CD4-positive, alpha-beta memory T cell (primary cell): ENCODE results near the gene PPARA. TPM values are rescaled to one million over a fixed set of nuclear protein-coding genes. Genes with fewer than 3 reads are reported as not detected.
"Not testable (repeated sequence)": the region's sequence is repeated elsewhere in the genome, so short reads cannot be mapped to it uniquely, and the experiment has no call there.

ENCODE experiments used
- CTCF ChIA-PET: fragments of 350-600 bp; sonication (Branson Sonifier 250); formaldehyde crosslinking; loops from one replicate; lab custom pipeline; 2021; ENCODE audit warnings: inconsistent platforms; ENCODE audit not compliant: partially characterized antibody; lab: Charles Lee
- POLR2A ChIA-PET: fragments of 350-600 bp; sonication (Branson Sonifier 250); formaldehyde crosslinking; loops from one replicate; lab custom pipeline; 2021; ENCODE audit not compliant: partially characterized antibody; lab: Charles Lee
- DNase-seq, 5 donors: peaks; one replicate each; pipeline versions ENCODE4 v3.0.0 to v3.0.0-alpha.2; 2020 to 2022; ENCODE audit warnings: mixed read lengths in 1 of 5
- H3K27ac ChIP-seq: one replicate; pipeline ENCODE4 v1.7.0; 2013; ENCODE audit warnings: low read depth, low read length
- H3K27me3 ChIP-seq: 2 replicates; pipeline ENCODE4 v1.7.0; 2013; ENCODE audit warnings: mild to moderate bottlenecking, low read length, moderate library complexity; ENCODE audit not compliant: insufficient read depth
- H3K36me3 ChIP-seq: 2 replicates; pipeline ENCODE4 v1.7.0; 2013; ENCODE audit warnings: mild to moderate bottlenecking, low read length, moderate library complexity; ENCODE audit not compliant: insufficient read depth
- H3K4me1 ChIP-seq: 2 replicates; pipeline ENCODE4 v1.7.0; 2013; ENCODE audit warnings: mild to moderate bottlenecking, low read length, moderate library complexity; ENCODE audit not compliant: insufficient read depth
- H3K4me3 ChIP-seq, 2 donors: one replicate each; pipeline ENCODE4 v1.7.0; 2013; ENCODE audit warnings: low read length in 2 of 2, mild to moderate bottlenecking in 1 of 2
- H3K9me3 ChIP-seq, 2 donors: one replicate each; pipeline ENCODE4 v1.7.0; 2013; ENCODE audit warnings: low read length in 2 of 2, control low read depth in 1 of 2; ENCODE audit not compliant: control insufficient read depth in 1 of 2
- H3K27ac Mint-ChIP-seq, 7 donors: one replicate each; pipeline ENCODE4 v1.8.0; 2020 to 2021; ENCODE audit warnings: mixed read lengths in 7 of 7, mild to moderate bottlenecking in 6 of 7, inconsistent platforms in 3 of 7, moderate library complexity in 3 of 7
- H3K27me3 Mint-ChIP-seq, 2 donors: one replicate each; pipeline ENCODE4 v1.8.0; 2020 to 2021; ENCODE audit warnings: mixed read lengths in 2 of 2
- H3K36me3 Mint-ChIP-seq, 2 donors: one replicate each; pipeline ENCODE4 v1.8.0; 2020 to 2021; ENCODE audit warnings: mixed read lengths in 2 of 2, inconsistent platforms in 1 of 2, mild to moderate bottlenecking in 1 of 2
- H3K4me1 Mint-ChIP-seq, 4 donors: one replicate each; pipeline ENCODE4 v1.8.0; 2020 to 2021; ENCODE audit warnings: mixed read lengths in 4 of 4, mild to moderate bottlenecking in 1 of 4
- H3K4me3 Mint-ChIP-seq, 8 donors: one replicate each; pipeline ENCODE4 v1.8.0; 2020 to 2021; ENCODE audit warnings: mixed read lengths in 8 of 8, mild to moderate bottlenecking in 7 of 8, moderate library complexity in 6 of 8, inconsistent platforms in 3 of 8
- H3K9me3 Mint-ChIP-seq, 8 donors: one replicate each; pipeline ENCODE4 v1.8.0; 2020 to 2021; ENCODE audit warnings: mixed read lengths in 8 of 8, mild to moderate bottlenecking in 5 of 8, inconsistent platforms in 3 of 8, moderate library complexity in 1 of 8
- intact Hi-C: fragments of 100-400 bp; cut with micrococcal nuclease; formaldehyde crosslinking; loops from one replicate; pipeline ENCODE4 v1.15.1; 2023
- polyA plus RNA-seq, 2 donors: library from polyadenylated mRNA; unstranded; fragments of 300-500 nt; fragmentation: Illumina TruSeq; gene quantifications; one replicate each; pipeline ENCODE4 v1.2.3, GENCODE V29; 2021
- total RNA-seq, 2 experiments: library from RNA; stranded (reverse); gene quantifications; one replicate each; pipeline ENCODE4 v1.2.3, GENCODE V29; 2021

PPARA gene
- total and polyA plus RNA-seq, 4 experiments from 2014 or later = 0.91 to 23.2 (median 13.5) TPM

DNA sequence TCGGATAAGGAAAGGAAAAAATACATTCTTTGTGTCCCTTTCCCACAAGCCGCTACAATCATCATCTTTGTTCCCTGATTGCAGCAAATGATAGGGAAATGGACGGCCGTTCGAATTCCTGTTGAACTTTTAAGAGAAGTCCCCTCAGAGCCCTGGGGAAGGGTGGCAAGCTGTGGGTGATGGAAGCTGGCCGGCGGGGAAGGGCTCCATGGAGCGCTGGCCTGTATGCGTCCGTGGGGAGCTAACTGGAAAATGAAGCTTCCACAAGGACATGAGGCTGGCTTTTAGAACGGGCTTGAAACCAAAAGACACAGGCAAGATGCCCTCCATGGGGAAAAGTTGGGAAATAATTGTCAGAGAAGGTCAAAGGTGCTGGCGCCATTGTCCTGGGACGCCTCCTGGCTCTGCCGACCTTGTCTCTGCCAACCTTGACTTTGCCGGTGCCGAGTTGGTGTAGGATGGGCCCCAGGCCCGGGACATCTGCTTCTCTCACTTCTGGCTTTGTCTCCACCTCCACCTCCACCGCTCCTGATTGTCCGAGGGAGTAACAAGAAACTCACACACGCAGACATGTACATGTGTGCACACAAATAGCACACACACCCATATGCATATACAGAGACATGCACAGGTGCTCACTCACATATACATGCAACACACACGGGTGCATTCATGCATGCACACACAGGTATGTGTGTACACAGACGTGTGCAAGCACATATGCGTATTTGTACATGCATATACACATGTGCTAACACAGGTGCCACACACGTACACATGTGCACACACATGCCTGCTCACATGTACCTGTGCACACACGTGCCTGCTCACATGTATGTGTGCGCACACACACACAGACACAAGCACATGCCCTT lies 14.5 kb upstream of the PPARA start:
- Histone ChIP-seq H3K4me1 (no peaks in the 10 kb centered on the region), H3K27me3 (no peaks in the 10 kb centered on the region), H3K27ac (no peak overlapping the region), H3K4me3 (no peak overlapping the region), H3K9me3 (no peaks in the 10 kb centered on the region), H3K36me3 (no peaks in the 10 kb centered on the region)
- no peaks in the 10 kb centered on the region for H3K4me1 Mint-ChIP-seq
- DNase-seq = no peak
- POLR2A ChIA-PET = no interaction called here
- H3K4me3 Mint-ChIP-seq = no peak overlapping the region
- no peaks in the 10 kb centered on the region for H3K36me3 Mint-ChIP-seq
- no peak overlapping the region for H3K27ac Mint-ChIP-seq
- H3K9me3 Mint-ChIP-seq = no peaks in the 10 kb centered on the region
- no peaks in the 10 kb centered on the region for H3K27me3 Mint-ChIP-seq
- intact Hi-C loops = no loop called here
- CTCF ChIA-PET = no interaction called here

DNA sequence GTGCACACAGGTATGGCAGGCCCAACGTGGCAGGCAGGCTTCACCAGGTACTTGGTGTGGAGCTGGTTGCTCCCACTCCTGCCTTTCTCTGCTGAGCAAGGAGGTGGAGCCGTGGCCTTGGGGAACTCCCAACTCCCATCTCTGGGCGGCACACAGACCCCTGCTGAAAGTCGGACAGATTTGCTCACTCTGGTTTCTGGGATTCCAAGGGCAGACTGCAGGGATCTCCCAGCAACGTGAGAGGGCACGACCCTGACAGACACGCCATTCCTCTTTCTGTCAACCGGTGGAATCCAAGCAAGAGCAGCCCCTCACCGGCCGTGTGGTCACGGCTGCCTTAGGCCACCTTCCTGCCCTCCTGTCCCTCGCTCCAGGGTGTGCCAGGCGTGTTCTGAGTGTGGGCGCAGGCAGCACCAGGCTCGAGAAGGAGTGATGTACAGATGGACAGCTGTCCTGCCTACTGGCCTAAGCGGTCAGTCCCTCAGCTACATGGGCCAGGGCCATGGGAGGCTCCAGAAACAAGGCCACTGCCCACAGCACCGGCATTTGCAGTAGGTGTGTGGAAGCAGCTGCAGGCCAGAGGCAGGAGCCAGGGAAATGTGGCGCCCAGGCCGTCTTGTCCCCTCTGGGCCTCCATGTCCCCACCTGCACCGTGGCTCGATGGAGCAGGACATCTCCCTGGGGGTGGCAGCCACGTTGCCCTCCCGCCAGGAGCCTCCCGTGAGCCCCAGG lies 13.7 kb upstream of the PPARA start:
- no peak for DNase-seq
- Histone ChIP-seq H3K9me3 (no peaks in the 10 kb centered on the region), H3K4me3 (no peak overlapping the region), H3K4me1 (no peaks in the 10 kb centered on the region), H3K36me3 (no peaks in the 10 kb centered on the region), H3K27ac (no peak overlapping the region), H3K27me3 (no peaks in the 10 kb centered on the region)
- no peak overlapping the region for H3K4me3 Mint-ChIP-seq
- H3K36me3 Mint-ChIP-seq = no peaks in the 10 kb centered on the region
- H3K27ac Mint-ChIP-seq = no peak overlapping the region
- no peaks in the 10 kb centered on the region for H3K9me3 Mint-ChIP-seq
- H3K4me1 Mint-ChIP-seq = peaks cover 0 to 1% (median 0%) of the 10 kb centered on the region in 4 donors
- CTCF ChIA-PET = no interaction called here
- H3K27me3 Mint-ChIP-seq = no peaks in the 10 kb centered on the region
- POLR2A ChIA-PET = no interaction called here
- intact Hi-C loops = no loop called here

DNA sequence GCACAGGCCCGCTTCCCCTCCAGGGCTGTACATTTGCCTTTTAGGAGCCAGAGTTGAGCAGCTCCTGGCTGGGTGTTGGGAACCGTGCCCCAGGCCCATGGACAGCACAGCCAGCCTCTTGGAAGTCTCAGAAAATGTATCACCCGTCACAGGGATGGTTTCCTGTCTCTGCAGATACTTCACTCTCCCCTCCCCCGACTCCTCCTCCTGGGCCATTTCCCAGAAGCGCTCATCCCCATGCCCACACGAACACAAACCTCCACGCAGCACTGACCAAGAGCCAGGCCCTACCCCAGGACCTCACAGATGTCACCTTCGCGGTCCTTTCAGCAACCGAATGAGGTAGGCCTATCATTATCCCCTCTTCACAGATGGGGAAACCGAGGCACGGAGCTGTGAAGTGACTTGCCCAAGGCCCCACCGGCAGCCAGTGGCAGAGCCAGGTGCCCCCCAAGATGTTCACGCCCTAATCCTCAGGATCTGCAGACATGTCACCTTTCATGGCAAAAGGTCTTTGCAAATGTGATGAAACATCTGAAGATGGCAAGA lies 13.0 kb upstream of the PPARA start:
- Mint-ChIP-seq H3K36me3 (no peaks in the 10 kb centered on the region), H3K27ac (no peak overlapping the region), H3K27me3 (no peaks in the 10 kb centered on the region), H3K4me3 (no peak overlapping the region), H3K9me3 (no peaks in the 10 kb centered on the region), H3K4me1 (peaks cover 0 to 1% (median 0%) of the 10 kb centered on the region in 4 donors)
- POLR2A ChIA-PET = no interaction called here
- H3K27ac ChIP-seq = no peak overlapping the region
- intact Hi-C loops = no loop called here
- H3K36me3 ChIP-seq = no peaks in the 10 kb centered on the region
- CTCF ChIA-PET = no interaction called here
- no peaks in the 10 kb centered on the region for H3K4me1 ChIP-seq
- DNase-seq = no peak
- H3K9me3 ChIP-seq = no peaks in the 10 kb centered on the region
- H3K4me3 ChIP-seq = no peak overlapping the region
- no peaks in the 10 kb centered on the region for H3K27me3 ChIP-seq

DNA sequence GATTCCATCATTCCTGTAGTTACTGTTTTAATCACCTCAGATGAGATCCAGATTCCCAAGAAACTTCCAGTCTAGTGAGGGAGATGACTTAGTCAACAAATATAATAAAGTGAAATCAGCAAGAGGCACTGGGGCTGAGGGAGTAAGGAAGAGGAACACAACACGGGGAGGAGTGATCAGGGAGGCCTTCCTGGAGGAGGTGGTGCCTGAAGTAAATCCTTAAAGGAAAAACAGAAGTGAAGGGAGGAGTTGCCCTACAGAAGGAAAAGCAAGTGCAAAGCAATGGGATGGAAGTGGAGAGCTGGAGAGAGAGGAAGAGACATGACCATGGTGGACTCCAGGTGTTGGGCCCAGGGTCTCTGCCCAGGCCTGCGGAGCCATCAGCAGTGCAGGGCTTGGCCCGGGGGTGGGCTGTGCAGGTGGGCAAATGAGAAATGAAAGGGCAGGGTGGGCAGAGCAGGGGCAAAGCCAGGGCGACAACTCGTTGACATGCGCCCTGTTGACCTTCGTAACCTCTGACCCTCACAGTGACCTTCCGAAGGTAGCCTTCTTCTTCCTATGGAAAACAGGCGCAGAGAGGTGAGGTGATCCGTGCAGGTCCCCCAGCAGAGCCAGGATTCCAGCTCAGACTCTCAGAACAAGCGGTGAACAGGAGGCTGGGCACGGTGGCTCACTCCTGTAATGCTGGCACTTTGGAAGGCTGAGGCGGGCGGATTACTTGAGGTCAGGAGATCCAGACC lies 12.1 kb upstream of the PPARA start:
- POLR2A ChIA-PET = no interaction called here
- intact Hi-C loops = no loop called here
- H3K4me3 Mint-ChIP-seq = no peak overlapping the region

DNA sequence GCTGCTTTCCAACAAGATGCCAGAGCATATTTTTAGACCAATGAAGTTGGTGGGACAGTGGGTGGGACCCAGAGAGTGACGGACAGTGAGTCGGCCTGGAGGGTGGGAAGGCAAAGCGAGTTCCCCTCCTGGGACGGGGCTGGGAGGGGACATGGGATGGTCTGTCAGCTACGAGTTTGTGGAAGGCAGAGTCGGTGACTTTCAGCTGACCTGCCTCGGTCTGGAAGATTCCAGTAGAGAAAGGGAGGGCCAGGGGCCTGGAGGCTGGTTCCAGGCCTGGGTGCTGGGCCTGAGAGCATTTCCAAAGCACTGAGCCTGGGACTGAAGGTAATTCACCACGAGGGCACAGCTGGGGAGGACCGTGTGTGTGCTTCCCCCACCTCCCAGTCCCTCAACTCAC lies 10.9 kb upstream of the PPARA start:
- H3K36me3 Mint-ChIP-seq, intact Hi-C loops, H3K4me3 Mint-ChIP-seq, H3K27ac ChIP-seq, H3K36me3 ChIP-seq, H3K4me1 ChIP-seq, H3K9me3 ChIP-seq, CTCF ChIA-PET, H3K4me3 ChIP-seq, H3K27ac Mint-ChIP-seq, H3K27me3 ChIP-seq, H3K4me1 Mint-ChIP-seq, POLR2A ChIA-PET, H3K9me3 Mint-ChIP-seq, DNase-seq, H3K27me3 Mint-ChIP-seq: not testable (repeated sequence)

More for the DNA sequence above, 12.1 kb upstream of the PPARA start:
- no peak overlapping the region for H3K4me3 ChIP-seq
- CTCF ChIA-PET = no interaction called here
- Mint-ChIP-seq H3K36me3 (no peaks in the 10 kb centered on the region), H3K27me3 (no peaks in the 10 kb centered on the region), H3K27ac (no peak overlapping the region), H3K9me3 (peaks cover 0 to 1% (median 0%) of the 10 kb centered on the region in 8 donors), H3K4me1 (peaks cover 0 to 1% (median 0%) of the 10 kb centered on the region in 4 donors)
- no peaks in the 10 kb centered on the region for H3K27me3 ChIP-seq
- no peaks in the 10 kb centered on the region for H3K4me1 ChIP-seq
- no peak for DNase-seq
- H3K36me3 ChIP-seq = no peaks in the 10 kb centered on the region
- H3K27ac ChIP-seq = no peak overlapping the region
- H3K9me3 ChIP-seq = no peaks in the 10 kb centered on the region

DNA sequence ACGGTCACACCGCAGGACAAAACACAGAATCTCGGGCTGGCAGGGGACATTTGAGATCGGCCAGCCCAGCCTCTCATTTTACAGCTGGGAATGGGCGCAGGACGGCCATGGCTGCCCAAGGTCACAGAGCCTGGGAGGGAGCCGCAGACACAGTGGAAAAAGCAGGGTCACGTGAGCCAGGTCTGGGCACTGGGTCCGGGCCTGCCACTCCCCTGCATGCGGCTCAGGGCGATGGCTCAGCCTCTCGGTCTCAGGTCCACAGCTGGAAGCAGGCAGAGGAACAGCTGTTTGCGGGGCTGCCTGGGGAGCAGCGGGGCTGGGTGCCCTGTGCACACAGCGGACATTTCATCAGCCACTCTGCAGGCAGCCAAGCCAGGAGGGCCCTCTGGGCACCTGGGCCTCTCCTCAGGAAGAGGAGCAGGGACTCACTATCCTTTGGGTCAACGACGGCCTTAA lies 10.4 kb upstream of the PPARA start:
- H3K9me3 Mint-ChIP-seq = peaks cover 0 to 3% (median 0%) of the 10 kb centered on the region in 8 donors
- no peak overlapping the region for H3K27ac Mint-ChIP-seq
- no peak overlapping the region for H3K27ac ChIP-seq
- H3K27me3 ChIP-seq = no peaks in the 10 kb centered on the region
- intact Hi-C loops = no loop called here
- H3K4me3 ChIP-seq = no peak overlapping the region
- H3K4me1 ChIP-seq = no peaks in the 10 kb centered on the region
- H3K4me1 Mint-ChIP-seq = peaks cover 0 to 1% (median 0%) of the 10 kb centered on the region in 4 donors
- DNase-seq = no peak
- H3K4me3 Mint-ChIP-seq = no peak overlapping the region
- no peaks in the 10 kb centered on the region for H3K36me3 Mint-ChIP-seq
- ChIA-PET POLR2A (no interaction called here), CTCF (no interaction called here)
- no peaks in the 10 kb centered on the region for H3K36me3 ChIP-seq
- H3K27me3 Mint-ChIP-seq = no peaks in the 10 kb centered on the region
- H3K9me3 ChIP-seq = no peaks in the 10 kb centered on the region
